ENCODE results near the gene PIK3R1.

PIK3R1 gene

GRCh38 chr5:68252673-68253623, 37.4 kb downstream of the PIK3R1 start:
- DNase-seq, result peak; percentile 58

GRCh38 chr5:68253624-68254585, 38.3 kb downstream of the PIK3R1 start:
- DNase-seq, result no peak

GRCh38 chr5:68254810-68255209, 39.3 kb downstream of the PIK3R1 start:
- DNase-seq, result no peak

GRCh38 chr5:68255305-68256120, 40.0 kb downstream of the PIK3R1 start:
- DNase-seq, result no peak

- DNase-seq, result no peak
These were observed 41.7 kb downstream of the PIK3R1 start for GRCh38 chr5:68257210-68257609.

GRCh38 chr5:68258531-68258930, 43.0 kb downstream of the PIK3R1 start:
- no peak for DNase-seq

GRCh38 chr5:68259700-68260099, 44.1 kb downstream of the PIK3R1 start:
- DNase-seq, result no peak

- DNase-seq, result no peak
These were observed 44.9 kb downstream of the PIK3R1 start for GRCh38 chr5:68260467-68260866.

GRCh38 chr5:68261169-68261568, 45.6 kb downstream of the PIK3R1 start:
- no peak for DNase-seq

GRCh38 chr5:68261569-68262065, 46.1 kb downstream of the PIK3R1 start:
- DNase-seq, result no peak

GRCh38 chr5:68264024-68264956, 48.7 kb downstream of the PIK3R1 start:
- no peak for DNase-seq

- no peak for DNase-seq
These were observed 49.8 kb downstream of the PIK3R1 start for GRCh38 chr5:68265347-68265746.

GRCh38 chr5:68265822-68266395, 50.4 kb downstream of the PIK3R1 start:
- no peak for DNase-seq

GRCh38 chr5:68266457-68266856, 50.9 kb downstream of the PIK3R1 start:
- DNase-seq, result no peak

- DNase-seq, result no peak
These were observed 51.5 kb downstream of the PIK3R1 start for GRCh38 chr5:68267066-68267465.

GRCh38 chr5:68268101-68268851, 52.7 kb downstream of the PIK3R1 start:
- no peak for DNase-seq

- DNase-seq, result no peak
These were observed 53.2 kb downstream of the PIK3R1 start for GRCh38 chr5:68268852-68269130.

GRCh38 chr5:68269820-68270219, 54.3 kb downstream of the PIK3R1 start:
- DNase-seq, result no peak

- no peak for DNase-seq
These were observed 54.9 kb downstream of the PIK3R1 start for GRCh38 chr5:68270399-68270975.

- no peak for DNase-seq
These were observed 55.6 kb downstream of the PIK3R1 start for GRCh38 chr5:68271124-68271523.
